HG03159 (cell line): ENCODE results near the gene HSF4.

Experiments
- ATAC-seq: cut with Tn5 transposase; IDR thresholded peaks from one replicate; pipeline ENCODE4 v1.9.1; 2021; ENCODE audit warnings: mild to moderate bottlenecking, moderate library complexity; ENCODE audit not compliant: unreplicated experiment

Gene HSF4

GRCh38 chr16:67165121-67166078 is 855 bp downstream of the HSF4 start:
- ATAC-seq: no peak

- ATAC-seq: no peak
Measured at GRCh38 chr16:67166110-67166547, 1.6 kb downstream of the HSF4 start.

- ATAC-seq: no peak
Measured at GRCh38 chr16:67166598-67167168, 2.1 kb downstream of the HSF4 start.

- no peak for ATAC-seq
Measured at GRCh38 chr16:67167588-67167987, 3.0 kb downstream of the HSF4 start.

GRCh38 chr16:67169011-67169451 is 4.5 kb downstream of the HSF4 start:
- ATAC-seq: no peak

GRCh38 chr16:67169642-67170167 is 5.2 kb downstream of the HSF4 start:
- no peak for ATAC-seq

- no peak for ATAC-seq
Measured at GRCh38 chr16:67170168-67170948, 5.8 kb downstream of the HSF4 start, which contains the start of gene NOL3. Gene NOL3 (plus strand): TSS chr16:67170538.

- no peak for ATAC-seq
Measured at GRCh38 chr16:67170949-67171649, 6.6 kb downstream of the HSF4 start.

GRCh38 chr16:67173323-67173722 is 8.8 kb downstream of the HSF4 start:
- no peak for ATAC-seq

GRCh38 chr16:67173808-67174705 is 9.5 kb downstream of the HSF4 start:
- ATAC-seq: no peak

GRCh38 chr16:67174706-67175231 is 10.2 kb downstream of the HSF4 start:
- no peak for ATAC-seq

- no peak for ATAC-seq
Measured at GRCh38 chr16:67176662-67177061, 12.1 kb downstream of the HSF4 start.

- no peak for ATAC-seq
Measured at GRCh38 chr16:67177743-67178699, 13.5 kb downstream of the HSF4 start.

GRCh38 chr16:67179421-67180080 is 15.0 kb downstream of the HSF4 start:
- no peak for ATAC-seq

- no peak for ATAC-seq
Measured at GRCh38 chr16:67180166-67180565, 15.6 kb downstream of the HSF4 start.

- ATAC-seq: no peak
Measured at GRCh38 chr16:67181346-67181745, 16.8 kb downstream of the HSF4 start.

GRCh38 chr16:67182288-67182687 is 17.7 kb downstream of the HSF4 start:
- no peak for ATAC-seq

GRCh38 chr16:67183284-67183626 is 18.7 kb downstream of the HSF4 start:
- no peak for ATAC-seq
